AG09319 (cell line): Measurements from ENCODE around the gene HDAC7.

Source experiments
- DNase-seq: peaks from one replicate; pipeline ENCODE4 v3.0.0-alpha.2; 2010; ENCODE audit warnings: low read depth; ENCODE audit errors: extremely low read depth
- CTCF ChIP-seq: IDR thresholded peaks from 2 replicates; pipeline ENCODE4 v1.5.1; 2011; ENCODE audit warnings: low read depth, mild to moderate bottlenecking, inconsistent platforms, low read length, moderate library complexity

The HDAC7 gene

GRCh38 chr12:47835006-47835830 lies 15.5 kb upstream of the HDAC7 start:
- no peak for DNase-seq
- no peak for TF ChIP-seq CTCF

- DNase-seq, result no peak
- no peak for TF ChIP-seq CTCF
These were observed 14.6 kb upstream of the HDAC7 start for GRCh38 chr12:47834199-47834903.

- no peak for DNase-seq
- TF ChIP-seq CTCF, result no peak
These were observed 13.9 kb upstream of the HDAC7 start for GRCh38 chr12:47833591-47834012.

- no peak for TF ChIP-seq CTCF
These were observed 12.7 kb upstream of the HDAC7 start for GRCh38 chr12:47832263-47832933.

GRCh38 chr12:47829584-47829983 lies 9.9 kb upstream of the HDAC7 start:
- TF ChIP-seq CTCF, result no peak
- DNase-seq, result no peak

More at GRCh38 chr12:47832263-47832933, 12.7 kb upstream of the HDAC7 start:
- DNase-seq, result no peak

GRCh38 chr12:47828976-47829482 lies 9.3 kb upstream of the HDAC7 start:
- no peak for TF ChIP-seq CTCF
- no peak for DNase-seq
